ENCODE measurements around the gene SCYGR1.
"Not testable (repeated sequence)": the region's sequence is repeated elsewhere in the genome, so short reads cannot be mapped to it uniquely, and the experiment has no call there.

Gene SCYGR1

GRCh38 chr2:227387583-227387982 is at the start of gene SCYGR1:
TSS of gene SCYGR1 (minus strand) at chr2:227387949. CDS start at chr2:227387949, 0 bp downstream.
- DNase-seq (ENCODE audit: low spot score), result not testable (repeated sequence)

- DNase-seq (ENCODE audit: low spot score), result no peak
Measured at GRCh38 chr2:227436436-227437174, 48.9 kb upstream of the SCYGR1 start.

GRCh38 chr2:227433171-227433570 is 45.4 kb upstream of the SCYGR1 start:
- no peak for DNase-seq (ENCODE audit: low spot score)

GRCh38 chr2:227430639-227431038 is 42.9 kb upstream of the SCYGR1 start:
- no peak for DNase-seq (ENCODE audit: low spot score)

GRCh38 chr2:227428731-227429285 is 41.1 kb upstream of the SCYGR1 start:
- DNase-seq (ENCODE audit: low spot score), result no peak

- DNase-seq (ENCODE audit: low spot score), result no peak
Measured at GRCh38 chr2:227423656-227424499, 36.1 kb upstream of the SCYGR1 start.

GRCh38 chr2:227420087-227421052 is 32.6 kb upstream of the SCYGR1 start:
- DNase-seq (ENCODE audit: low spot score), result no peak

GRCh38 chr2:227416701-227417100 is 29.0 kb upstream of the SCYGR1 start:
- DNase-seq (ENCODE audit: low spot score), result no peak

- DNase-seq (ENCODE audit: low spot score), result no peak
Measured at GRCh38 chr2:227415538-227416424, 28.0 kb upstream of the SCYGR1 start.

GRCh38 chr2:227414846-227415245 is 27.1 kb upstream of the SCYGR1 start:
- DNase-seq (ENCODE audit: low spot score), result no peak

GRCh38 chr2:227413371-227413770 is 25.6 kb upstream of the SCYGR1 start:
- no peak for DNase-seq (ENCODE audit: low spot score)

- DNase-seq (ENCODE audit: low spot score), result no peak
Measured at GRCh38 chr2:227412877-227413276, 25.1 kb upstream of the SCYGR1 start.

GRCh38 chr2:227411990-227412350 is 24.2 kb upstream of the SCYGR1 start:
- DNase-seq (ENCODE audit: low spot score), result no peak

- no peak for DNase-seq (ENCODE audit: low spot score)
Measured at GRCh38 chr2:227411320-227411989, 23.7 kb upstream of the SCYGR1 start.

- no peak for DNase-seq (ENCODE audit: low spot score)
Measured at GRCh38 chr2:227410191-227410590, 22.4 kb upstream of the SCYGR1 start.

GRCh38 chr2:227407591-227408151 is 19.9 kb upstream of the SCYGR1 start:
- no peak for DNase-seq (ENCODE audit: low spot score)

GRCh38 chr2:227406177-227407031 is 18.7 kb upstream of the SCYGR1 start:
- DNase-seq (ENCODE audit: low spot score), result peak; percentile 85

GRCh38 chr2:227404585-227405271 is 17.0 kb upstream of the SCYGR1 start:
- no peak for DNase-seq (ENCODE audit: low spot score)

Measured in putamen (tissue), 1 donor.